A549 (cell line): ENCODE measurements around the gene TIMP3. TPM values are rescaled to one million over a fixed set of nuclear protein-coding genes. Genes with fewer than 3 reads are reported as not detected.

Source experiments
- ATAC-seq, 2 experiments: fragments of 200-7000 bp in 1 of 2; fragments of >200 bp in 1 of 2; cut with Nextera tagmentation in 1 of 2; cut with Tn5 transposase in 1 of 2; 3 replicates each; pipeline versions ENCODE4 v1.8.0 to v1.9.1; 2018 to 2020; ENCODE audit warnings: mild to moderate bottlenecking in 1 of 2, moderate library complexity in 1 of 2
- CTCF ChIA-PET: fragments of 300-600 bp; sonication (Branson Sonifier 250); formaldehyde crosslinking; extraction: SDS; loops from one replicate; lab custom pipeline; 2021; ENCODE audit warnings: antibody characterized with exemption, inconsistent platforms; lab: Yijun Ruan, JAX
- POLR2A ChIA-PET: fragments of 350-600 bp; formaldehyde crosslinking; extraction: SDS; loops from one replicate; lab custom pipeline; 2021; ENCODE audit warnings: antibody characterized with exemption, inconsistent platforms; lab: Yijun Ruan, JAX
- DNase-seq, 2 experiments: peaks; one replicate each; pipeline versions ENCODE4 v3.0.0 to v3.0.0-alpha.2; 2011 to 2016; ENCODE audit warnings: low read depth in 1 of 2, low spot score in 1 of 2
- FAIRE-seq: peaks from 2 replicates; lab custom pipeline; 2011; peaks lifted over from hg19 to GRCh38; lab: Jason Lieb, UNC
- H3K27ac ChIP-seq, 2 experiments: fragments of >200 bp; sonication (Bioruptor Twin); formaldehyde crosslinking; 3 replicates each; pipeline ENCODE4 v1.5.1; 2016 to 2017
- H3K4me1 ChIP-seq: fragments of >200 bp; sonication (Bioruptor Twin); formaldehyde crosslinking; 3 replicates; pipeline ENCODE4 v1.6.1; 2016
- H3K4me2 ChIP-seq: fragments of >200 bp; sonication (Bioruptor Twin); formaldehyde crosslinking; 3 replicates; pipeline ENCODE4 v1.6.1; 2016
- H3K4me3 ChIP-seq: fragments of >200 bp; sonication (Bioruptor Twin); formaldehyde crosslinking; 3 replicates; pipeline ENCODE4 v1.5.1; 2016
- H3K9me3 ChIP-seq: fragments of >200 bp; sonication (Bioruptor Twin); formaldehyde crosslinking; 3 replicates; pipeline ENCODE4 v1.6.1; 2016
- CBX2 ChIP-seq: fragments of 200-600 bp; sonication (generic); IDR thresholded peaks from 2 replicates; pipeline ENCODE4 v1.6.1; 2016; ENCODE audit warnings: low read depth, mild to moderate bottlenecking, borderline replicate concordance
- CEBPB ChIP-seq, 2 experiments: fragments of >200 bp in 1 of 2; sonication (Bioruptor Twin) in 1 of 2; formaldehyde crosslinking in 1 of 2; IDR thresholded peaks; 2 replicates each; pipeline ENCODE4 v1.6.1; 2012 to 2016
- EP300 ChIP-seq, 2 experiments: fragments of >200 bp; sonication (Bioruptor Twin); formaldehyde crosslinking; IDR thresholded peaks; 2 replicates in 1 of 2; 3 replicates in 1 of 2; pipeline ENCODE4 v1.6.1; 2016 to 2017
- FOSB ChIP-seq: fragments of 250-450 bp; sonication (Bioruptor Pico); IDR thresholded peaks from 2 replicates; pipeline ENCODE4 v1.5.0; 2020; ENCODE audit warnings: mild to moderate bottlenecking, moderate library complexity
- FOSL2 ChIP-seq, 2 experiments: fragments of 450-650 bp in 1 of 2; fragments of >200 bp in 1 of 2; sonication (Bioruptor Twin) in 1 of 2; formaldehyde crosslinking; IDR thresholded peaks; 2 replicates each; pipeline versions ENCODE4 v1.5.0 to v1.6.1; 2016 to 2020; ENCODE audit warnings: mild to moderate bottlenecking in 1 of 2, moderate library complexity in 1 of 2
- HDAC2 ChIP-seq: fragments of 200-600 bp; sonication (generic); IDR thresholded peaks from 2 replicates; pipeline ENCODE4 v1.6.1; 2016
- HEYL ChIP-seq: fragments of 250-450 bp; sonication (Bioruptor Pico); IDR thresholded peaks from 2 replicates; pipeline ENCODE4 v1.8.0; 2021; ENCODE audit warnings: mild to moderate bottlenecking, moderate library complexity
- HOXA7 ChIP-seq: fragments of 250-450 bp; sonication (Bioruptor Pico); IDR thresholded peaks from 2 replicates; pipeline ENCODE4 v1.5.0; 2020; ENCODE audit warnings: mild to moderate bottlenecking, moderate library complexity
- JUNB ChIP-seq: fragments of >200 bp; sonication (Bioruptor Twin); formaldehyde crosslinking; IDR thresholded peaks from 2 replicates; pipeline ENCODE4 v1.6.1; 2016
- KDM1A ChIP-seq: fragments of 200-600 bp; sonication (generic); IDR thresholded peaks from 2 replicates; pipeline ENCODE4 v1.6.1; 2016; ENCODE audit warnings: low read depth, mild to moderate bottlenecking
- NFE2L2 ChIP-seq: fragments of 150-350 bp; conservative IDR thresholded peaks from 2 replicates; pipeline ENCODE4 v1.6.1; 2014; ENCODE audit warnings: low read length
- NPAS2 ChIP-seq: fragments of 250-450 bp; sonication (Bioruptor Pico); IDR thresholded peaks from 2 replicates; pipeline ENCODE4 v1.8.0; 2022; ENCODE audit warnings: mild to moderate bottlenecking, moderate library complexity, borderline replicate concordance
- PHF8 ChIP-seq: fragments of 200-600 bp; sonication (generic); IDR thresholded peaks from 2 replicates; pipeline ENCODE4 v1.6.1; 2016; ENCODE audit warnings: low read depth, mild to moderate bottlenecking, antibody characterized with exemption, moderate library complexity, borderline replicate concordance
- RARB ChIP-seq: fragments of 250-450 bp; sonication (Bioruptor Pico); IDR thresholded peaks from 2 replicates; pipeline ENCODE4 v1.8.0; 2021; ENCODE audit warnings: mild to moderate bottlenecking, moderate library complexity
- RCOR1 ChIP-seq: fragments of 150-350 bp; IDR thresholded peaks from 2 replicates; pipeline ENCODE4 v1.6.1; 2014; ENCODE audit warnings: antibody characterized with exemption, low read length, low read depth
- RFX5 ChIP-seq: fragments of 450-650 bp; IDR thresholded peaks from 2 replicates; pipeline ENCODE4 v1.7.1; 2014; ENCODE audit warnings: antibody characterized with exemption, mild to moderate bottlenecking, moderate library complexity
- RNF2 ChIP-seq: fragments of 200-600 bp; sonication (generic); IDR thresholded peaks from 2 replicates; pipeline ENCODE4 v1.6.1; 2016; ENCODE audit warnings: low read depth, mild to moderate bottlenecking, antibody characterized with exemption, moderate library complexity, borderline replicate concordance
- SREBF2 ChIP-seq: fragments of 450-650 bp; IDR thresholded peaks from 2 replicates; pipeline ENCODE4 v1.6.1; 2014; ENCODE audit warnings: mild to moderate bottlenecking, moderate library complexity
- TP53 ChIP-seq: fragments of 250-450 bp; sonication (Bioruptor Pico); IDR thresholded peaks from 2 replicates; pipeline ENCODE4 v1.5.0; 2021; ENCODE audit warnings: mild to moderate bottlenecking, moderate library complexity
- ZSCAN20 ChIP-seq: fragments of 250-450 bp; sonication (Bioruptor Pico); IDR thresholded peaks from 2 replicates; pipeline ENCODE4 v1.8.0; 2022; ENCODE audit warnings: mild to moderate bottlenecking, moderate library complexity
- WGBS: methylation state at CpG from one replicate; pipeline ENCODE4 v1.1.6; 2017; ENCODE audit errors: missing lambda C conversion rate; 5-methylcytosine and 5-hydroxymethylcytosine counted together
- polyA plus RNA-seq, 4 experiments: library from polyadenylated mRNA; depleted of rRNA in 3 of 4; stranded (reverse); fragments of >200 nt; fragmentation: RNase III in 1 of 4; extraction: RNeasy Plus Mini Kit Qiagen cat#74134 plus additional on column Dnase treatment in 1 of 4; gene quantifications; 2 replicates in 3 of 4; 3 replicates in 1 of 4; pipeline ENCODE4 v1.2.3, GENCODE V29; 2011 to 2017
- TF ChIP-seq, protein P1 (sequence below): fragments of 250-450 bp; sonication (Bioruptor Pico); IDR thresholded peaks from 2 replicates; pipeline ENCODE4 v1.5.0; 2020; ENCODE audit warnings: low read depth, mild to moderate bottlenecking, moderate library complexity
- TF ChIP-seq, protein P2 (sequence below): fragments of >200 bp; sonication (Bioruptor Twin); formaldehyde crosslinking; IDR thresholded peaks from 2 replicates; pipeline ENCODE4 v1.6.1; 2016

Gene TIMP3
- polyA plus RNA-seq, 2 of the 4 experiments (the other 2 are of a cell fraction), result 1.4 to 1.7 TPM

DNA sequence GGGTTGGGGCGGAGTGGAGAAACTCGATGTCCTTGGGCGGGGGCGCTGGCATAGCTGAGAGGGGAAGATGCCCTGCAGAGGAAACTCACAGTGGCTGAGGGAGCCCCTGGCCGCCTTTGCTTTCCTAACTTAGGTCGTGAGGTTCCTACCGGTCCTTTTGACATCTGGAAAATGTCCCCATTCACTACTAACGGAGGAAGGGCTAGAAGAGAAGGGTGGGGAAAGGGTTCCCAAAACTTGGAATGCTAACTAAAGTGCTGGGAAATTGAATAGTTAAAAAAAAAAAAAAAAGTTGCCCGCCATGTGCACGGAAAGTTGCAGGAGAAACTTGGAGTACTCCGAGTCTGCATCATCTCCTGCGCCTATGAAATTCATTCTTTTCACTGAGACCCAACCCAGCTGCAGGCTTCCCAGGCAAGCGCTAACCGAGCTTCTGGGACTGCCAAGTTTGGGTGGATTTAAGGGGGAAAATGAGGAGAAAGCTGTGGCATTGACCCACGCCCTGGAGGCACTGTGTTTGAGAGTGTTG lies 796 bp downstream of the TIMP3 start:
- Histone ChIP-seq H3K4me2 (peak overlapping the region; percentile 88), H3K9me3 (no peaks in the 10 kb centered on the region), H3K27ac (peak overlapping the region in 1 of 2 experiments; percentile 63; a peak in 1 of 6 replicates)
- DNase-seq, result no peak
- POLR2A ChIA-PET, result no interaction called here
- TF ChIP-seq, protein P1, sequence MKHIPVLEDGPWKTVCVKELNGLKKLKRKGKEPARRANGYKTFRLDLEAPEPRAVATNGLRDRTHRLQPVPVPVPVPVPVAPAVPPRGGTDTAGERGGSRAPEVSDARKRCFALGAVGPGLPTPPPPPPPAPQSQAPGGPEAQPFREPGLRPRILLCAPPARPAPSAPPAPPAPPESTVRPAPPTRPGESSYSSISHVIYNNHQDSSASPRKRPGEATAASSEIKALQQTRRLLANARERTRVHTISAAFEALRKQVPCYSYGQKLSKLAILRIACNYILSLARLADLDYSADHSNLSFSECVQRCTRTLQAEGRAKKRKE, result no peak
- TF ChIP-seq ZSCAN20 (CRISPR knock-in tag) (no peak), CEBPB (IDR thresholded peaks at IDR 0.05) (no peak), KDM1A (no peak), FOSB (CRISPR knock-in tag) (no peak)
- TF ChIP-seq, all 56 proteins: peak for 0
- Histone ChIP-seq H3K4me3 (peak overlapping the region; percentile 52), H3K4me1 (no peaks in the 10 kb centered on the region)
- 36% methylated on average over 11 of the region's 15 CpGs for WGBS
- no peak for ATAC-seq
- FAIRE-seq, result no peak
- CTCF ChIA-PET, result interaction anchor here (0.8 to 14.5 kb wide), 2 partner anchors 143 to 274 kb away, joined by 3 to 187 read pairs; no protein-coding TSS in a partner anchor

DNA sequence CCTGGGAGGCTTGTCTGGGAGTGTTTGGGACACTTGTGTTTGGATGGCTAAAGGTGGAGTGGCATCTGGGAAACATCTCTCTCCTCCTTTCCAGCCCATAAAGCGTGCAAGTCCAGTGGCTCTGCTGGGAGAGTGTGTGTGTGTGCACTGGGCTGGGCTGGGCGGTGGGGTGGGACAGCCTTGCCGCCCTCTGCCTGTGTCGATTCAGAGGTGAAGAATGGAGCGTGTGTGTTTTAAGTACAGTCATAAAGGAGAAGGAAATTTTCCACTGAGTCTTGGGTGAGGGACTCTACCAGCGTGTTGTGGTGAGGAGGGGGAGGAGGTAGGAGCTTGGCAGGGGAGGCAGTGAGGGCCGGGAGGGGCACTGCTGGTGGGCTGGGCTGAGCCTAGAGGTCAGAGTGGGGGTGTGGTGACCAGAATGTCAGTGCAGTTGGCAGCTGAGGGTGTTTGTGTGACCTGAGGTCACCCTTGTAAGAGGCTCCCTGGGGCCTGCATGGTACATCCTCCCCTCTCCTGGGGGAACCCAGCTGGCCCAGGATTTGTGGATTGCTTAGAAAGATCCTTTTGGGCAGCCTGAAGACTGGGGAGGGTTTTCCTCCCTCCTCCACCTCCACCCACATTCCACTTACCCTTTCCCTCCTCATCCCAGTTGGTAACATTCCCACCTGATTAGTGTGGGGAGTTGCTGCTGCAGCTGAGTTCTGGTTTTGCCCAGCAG lies 1.7 kb downstream of the TIMP3 start:
- ATAC-seq (no peak), DNase-seq (no peak), FAIRE-seq (no peak)
- ChIA-PET CTCF (interaction anchor here (14.5 kb wide), 1 partner anchor 275 kb away, joined by 187 read pairs; no protein-coding TSS in a partner anchor), POLR2A (no interaction called here)
- Histone ChIP-seq H3K9me3 (no peaks in the 10 kb centered on the region), H3K4me1 (no peaks in the 10 kb centered on the region), H3K4me3 (no peak overlapping the region), H3K4me2 (no peak overlapping the region), H3K27ac (no peak overlapping the region)
- 71% methylated on average over 7 of the region's 7 CpGs for WGBS
- TF ChIP-seq KDM1A (no peak), HDAC2 (no peak), PHF8 (no peak), NPAS2 (CRISPR knock-in tag) (no peak), RNF2 (no peak), CBX2 (no peak), FOSL2 (IDR thresholded peaks at IDR 0.05) (no peak), FOSL2 (CRISPR knock-in tag; IDR thresholded peaks at IDR 0.05) (no peak), RFX5 (no peak), TP53 (CRISPR knock-in tag) (no peak), EP300 (IDR thresholded peaks at IDR 0.05) (no peak), RARB (CRISPR knock-in tag) (no peak), HOXA7 (CRISPR knock-in tag) (no peak), RCOR1 (no peak), NFE2L2 (no peak), JUNB (no peak), SREBF2 (no peak), HEYL (CRISPR knock-in tag) (no peak)
- TF ChIP-seq, protein P2, sequence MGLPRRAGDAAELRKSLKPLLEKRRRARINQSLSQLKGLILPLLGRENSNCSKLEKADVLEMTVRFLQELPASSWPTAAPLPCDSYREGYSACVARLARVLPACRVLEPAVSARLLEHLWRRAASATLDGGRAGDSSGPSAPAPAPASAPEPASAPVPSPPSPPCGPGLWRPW, result no peak
- TF ChIP-seq, protein P1, result no peak
